SK-N-SH (cell line): Measurements from ENCODE around the gene DCP1B.

ENCODE experiments used
- CTCF ChIP-seq: fragments of 200-600 bp; sonication (generic); IDR thresholded peaks from 2 replicates; pipeline ENCODE4 v1.6.1; 2017; ENCODE audit warnings: antibody characterized with exemption, mild to moderate bottlenecking, moderate library complexity
- GABPA ChIP-seq: IDR thresholded peaks from 2 replicates; pipeline ENCODE4 v1.4.0; 2012; ENCODE audit warnings: low read depth, mild to moderate bottlenecking
- MAX ChIP-seq: IDR thresholded peaks from 2 replicates; pipeline ENCODE4 v1.4.0; 2012; ENCODE audit warnings: low read depth
- TAF1 ChIP-seq: IDR thresholded peaks from 2 replicates; pipeline ENCODE4 v1.6.1; 2012; ENCODE audit warnings: low read depth, mild to moderate bottlenecking, low read length, moderate library complexity, borderline replicate concordance
- TEAD4 ChIP-seq: IDR thresholded peaks from 2 replicates; pipeline ENCODE4 v1.4.0; 2012; ENCODE audit warnings: mild to moderate bottlenecking, borderline replicate concordance; ENCODE audit not compliant: insufficient read depth
- TF ChIP-seq, protein P1 (sequence below): fragments of 150-350 bp; IDR thresholded peaks from 2 replicates; pipeline ENCODE4 v1.6.1; 2017; ENCODE audit warnings: antibody characterized with exemption, low read length, low read depth, borderline replicate concordance

DNA sequence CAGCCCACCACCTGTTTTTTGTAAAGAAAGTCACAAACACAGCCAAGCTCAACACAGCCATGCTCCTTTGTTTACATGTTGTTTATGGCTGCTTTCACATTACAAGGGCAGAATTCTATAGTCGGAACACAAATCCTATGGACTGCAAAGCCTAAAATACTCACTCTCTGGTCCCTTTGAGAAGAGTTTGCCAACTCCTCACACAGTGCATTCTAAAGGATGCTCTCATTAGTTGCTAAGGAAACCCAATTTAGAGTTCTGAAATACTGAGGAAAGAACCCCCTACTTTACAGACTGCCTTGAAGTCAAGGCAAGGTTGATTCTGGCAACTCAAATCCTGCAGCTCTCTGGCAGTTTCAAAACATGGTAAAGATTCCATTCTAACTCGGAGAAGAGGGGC lies 38.3 kb downstream of the DCP1B start:
- no peak for TF ChIP-seq GABPA
- no peak for TF ChIP-seq TAF1
- TF ChIP-seq CTCF: no peak
- TF ChIP-seq MAX: no peak
- no peak for TF ChIP-seq TEAD4
- TF ChIP-seq, protein P1, sequence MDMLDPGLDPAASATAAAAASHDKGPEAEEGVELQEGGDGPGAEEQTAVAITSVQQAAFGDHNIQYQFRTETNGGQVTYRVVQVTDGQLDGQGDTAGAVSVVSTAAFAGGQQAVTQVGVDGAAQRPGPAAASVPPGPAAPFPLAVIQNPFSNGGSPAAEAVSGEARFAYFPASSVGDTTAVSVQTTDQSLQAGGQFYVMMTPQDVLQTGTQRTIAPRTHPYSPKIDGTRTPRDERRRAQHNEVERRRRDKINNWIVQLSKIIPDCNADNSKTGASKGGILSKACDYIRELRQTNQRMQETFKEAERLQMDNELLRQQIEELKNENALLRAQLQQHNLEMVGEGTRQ: no peak
